Adipocyte (in vitro differentiated cells): ENCODE results near the gene ANGEL2.

Source experiments
- DNase-seq: peaks from one replicate; pipeline ENCODE4 v3.0.0-alpha.2; 2015; ENCODE audit warnings: low read depth
- H3K27me3 ChIP-seq: replicated peaks from 2 replicates; pipeline ENCODE4 v1.7.0; 2013; ENCODE audit warnings: mild to moderate bottlenecking, low read length, moderate library complexity; ENCODE audit not compliant: control insufficient read depth, insufficient read depth
- H3K36me3 ChIP-seq: 2 replicates; pipeline ENCODE4 v1.7.0; 2013; ENCODE audit warnings: low read length, mild to moderate bottlenecking, moderate library complexity; ENCODE audit not compliant: control insufficient read depth, insufficient read depth, severe bottlenecking
- H3K4me1 ChIP-seq: 2 replicates; pipeline ENCODE4 v1.7.0; 2013; ENCODE audit warnings: mild to moderate bottlenecking, low read length, moderate library complexity; ENCODE audit not compliant: control insufficient read depth, insufficient read depth
- H3K4me3 ChIP-seq: 2 replicates; pipeline ENCODE4 v1.7.0; 2013; ENCODE audit warnings: mild to moderate bottlenecking, low read length, moderate library complexity
- H3K9ac ChIP-seq: 2 replicates; pipeline ENCODE4 v1.7.0; 2013; ENCODE audit warnings: mild to moderate bottlenecking, low read length, moderate library complexity
- H3K9me3 ChIP-seq: 2 replicates; pipeline ENCODE4 v1.7.0; 2013; ENCODE audit warnings: mild to moderate bottlenecking, low read length, moderate library complexity; ENCODE audit not compliant: control insufficient read depth

ANGEL2 gene

GRCh38 chr1:213015099-213016050 is at the start of gene ANGEL2:
Gene ANGEL2, minus strand, starts transcription at chr1:213015867. Its CDS starts 196 bp downstream, at chr1:213015671.
- Histone ChIP-seq H3K9ac (peak within 1 kb of the TSS; percentile 98), H3K9me3 (no peaks in the 10 kb centered on the region), H3K4me3 (peak within 1 kb of the TSS; percentile 99), H3K27me3 (no peaks in the 10 kb centered on the region), H3K4me1 (peaks cover 11% of the 10 kb centered on the region), H3K36me3 (peaks cover 22% of the 10 kb centered on the region)
- DNase-seq, result peak; percentile 99

GRCh38 chr1:213061263-213061662 is 45.6 kb upstream of the ANGEL2 start:
- no peak for DNase-seq
- Histone ChIP-seq H3K36me3 (no peaks in the 10 kb centered on the region), H3K4me1 (peaks cover 6% of the 10 kb centered on the region), H3K27me3 (no peaks in the 10 kb centered on the region), H3K9ac (no peak overlapping the region), H3K4me3 (no peak overlapping the region), H3K9me3 (no peaks in the 10 kb centered on the region)

- Histone ChIP-seq H3K27me3 (no peaks in the 10 kb centered on the region), H3K9me3 (no peaks in the 10 kb centered on the region), H3K36me3 (no peaks in the 10 kb centered on the region), H3K9ac (no peak overlapping the region), H3K4me1 (peaks cover 6% of the 10 kb centered on the region), H3K4me3 (no peak overlapping the region)
- DNase-seq, result no peak
Measured at GRCh38 chr1:213060836-213061235, 45.2 kb upstream of the ANGEL2 start.

- Histone ChIP-seq H3K4me1 (peaks cover 6% of the 10 kb centered on the region), H3K4me3 (no peak overlapping the region), H3K27me3 (no peaks in the 10 kb centered on the region), H3K36me3 (no peaks in the 10 kb centered on the region), H3K9ac (no peak overlapping the region), H3K9me3 (no peaks in the 10 kb centered on the region)
- no peak for DNase-seq
Measured at GRCh38 chr1:213057264-213058059, 41.8 kb upstream of the ANGEL2 start.

GRCh38 chr1:213055767-213056166 is 40.1 kb upstream of the ANGEL2 start:
- no peak overlapping the region for H3K4me3 ChIP-seq
- H3K27me3 ChIP-seq, result no peaks in the 10 kb centered on the region
- peak; percentile 8 for DNase-seq

GRCh38 chr1:213054733-213055591 is 39.3 kb upstream of the ANGEL2 start:
- Histone ChIP-seq H3K27me3 (no peaks in the 10 kb centered on the region), H3K4me1 (peaks cover 14% of the 10 kb centered on the region), H3K4me3 (no peak overlapping the region), H3K9ac (no peak overlapping the region), H3K9me3 (no peaks in the 10 kb centered on the region), H3K36me3 (no peaks in the 10 kb centered on the region)
- peak; percentile 47 for DNase-seq

More at GRCh38 chr1:213055767-213056166, 40.1 kb upstream of the ANGEL2 start:
- H3K9ac ChIP-seq, result no peak overlapping the region
- H3K4me1 ChIP-seq, result peaks cover 14% of the 10 kb centered on the region
- no peaks in the 10 kb centered on the region for H3K9me3 ChIP-seq
- no peaks in the 10 kb centered on the region for H3K36me3 ChIP-seq

- Histone ChIP-seq H3K4me3 (no peak overlapping the region), H3K9me3 (no peaks in the 10 kb centered on the region), H3K9ac (no peak overlapping the region), H3K27me3 (no peaks in the 10 kb centered on the region), H3K36me3 (no peaks in the 10 kb centered on the region), H3K4me1 (peaks cover 14% of the 10 kb centered on the region)
- no peak for DNase-seq
Measured at GRCh38 chr1:213054142-213054541, 38.5 kb upstream of the ANGEL2 start.

- Histone ChIP-seq H3K4me1 (peaks cover 14% of the 10 kb centered on the region), H3K9me3 (no peaks in the 10 kb centered on the region), H3K4me3 (no peak overlapping the region), H3K27me3 (no peaks in the 10 kb centered on the region), H3K36me3 (no peaks in the 10 kb centered on the region), H3K9ac (no peak overlapping the region)
- no peak for DNase-seq
Measured at GRCh38 chr1:213053455-213053854, 37.8 kb upstream of the ANGEL2 start.

GRCh38 chr1:213051881-213052202 is 36.2 kb upstream of the ANGEL2 start:
- Histone ChIP-seq H3K4me1 (peaks cover 14% of the 10 kb centered on the region), H3K36me3 (no peaks in the 10 kb centered on the region)

GRCh38 chr1:213051127-213051880 is 35.6 kb upstream of the ANGEL2 start, which contains the start of gene RPS6KC1:
Gene RPS6KC1, plus strand, starts transcription at chr1:213051241. Its CDS starts 164 bp downstream, at chr1:213051405.
- H3K27me3 ChIP-seq, result no peaks in the 10 kb centered on the region
- H3K4me3 ChIP-seq, result peak within 1 kb of the TSS; percentile 99
- peak; percentile 93 for DNase-seq
- no peaks in the 10 kb centered on the region for H3K9me3 ChIP-seq
- H3K9ac ChIP-seq, result peak within 1 kb of the TSS; percentile 92
- H3K4me1 ChIP-seq, result peaks cover 14% of the 10 kb centered on the region
- no peaks in the 10 kb centered on the region for H3K36me3 ChIP-seq

More at GRCh38 chr1:213051881-213052202, 36.2 kb upstream of the ANGEL2 start:
- Histone ChIP-seq H3K9me3 (no peaks in the 10 kb centered on the region), H3K4me3 (peak overlapping the region; percentile 99), H3K27me3 (no peaks in the 10 kb centered on the region), H3K9ac (peak overlapping the region; percentile 92)
- no peak for DNase-seq
